ENCODE measurements around the gene HSPA12A. TPM values are rescaled to one million over a fixed set of nuclear protein-coding genes. Genes with fewer than 3 reads are reported as not detected.

Gene HSPA12A
- total and polyA plus RNA-seq, 7 donors: 1.4 to 17.4 (median 12.3) TPM

- WGBS, 2 donors: 86 to 88% methylated on average over 4 of the region's 4 CpGs
- no peak overlapping the region for H3K27ac ChIP-seq
- H3K36me3 ChIP-seq: peaks cover 0 to 4% (median 0%) of the 10 kb centered on the region in 4 donors
- no peaks in the 10 kb centered on the region for H3K9me3 ChIP-seq
- intact Hi-C loops (cut with DNase I): no loop called here
- no peak for DNase-seq
- peaks cover 0 to 10% (median 3%) of the 10 kb centered on the region in 4 donors for H3K4me1 ChIP-seq
- no peak for TF ChIP-seq CTCF (IDR thresholded peaks at IDR 0.05)
- TF ChIP-seq EP300 (IDR thresholded peaks at IDR 0.05): no peak
- TF ChIP-seq POLR2AphosphoS5 (IDR thresholded peaks at IDR 0.05): no peak
- no peak for TF ChIP-seq POLR2A (IDR thresholded peaks at IDR 0.05)
- H3K4me3 ChIP-seq: no peak overlapping the region
- H3K27me3 ChIP-seq: no peaks in the 10 kb centered on the region
These were observed 33.5 kb downstream of the HSPA12A start for GRCh38 chr10:116708877-116709276.

DNA sequence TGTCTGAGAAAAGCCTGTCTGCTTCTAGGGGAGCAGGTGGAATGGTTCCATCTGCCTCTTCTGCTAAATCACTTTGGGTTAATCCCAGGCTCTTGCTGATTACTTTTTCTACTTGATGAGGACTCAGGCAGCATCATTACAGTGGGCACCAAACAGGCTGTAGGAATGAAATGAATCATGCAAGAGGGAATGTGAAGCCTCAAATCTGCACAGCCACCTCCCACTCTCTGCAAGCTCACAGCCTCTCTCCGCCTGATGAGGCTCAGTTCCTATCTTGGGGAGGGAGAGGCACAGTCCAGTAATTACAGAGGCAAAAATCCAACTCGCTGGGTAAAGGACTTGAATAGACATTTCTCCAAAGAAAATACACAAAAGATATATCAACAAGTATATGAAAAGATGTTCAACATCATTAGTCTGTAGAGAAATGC is 34.0 kb downstream of the HSPA12A start:
- H3K4me3 ChIP-seq: no peak overlapping the region
- H3K27me3 ChIP-seq: no peaks in the 10 kb centered on the region
- H3K36me3 ChIP-seq: peaks cover 0 to 4% (median 1%) of the 10 kb centered on the region in 4 donors
- no peak overlapping the region for H3K27ac ChIP-seq
- DNase-seq: no peak
- H3K4me1 ChIP-seq: peaks cover 0 to 10% (median 3%) of the 10 kb centered on the region in 4 donors
- WGBS, 2 donors: 67 to 84% methylated on average over 2 of the region's 2 CpGs
- no peak for TF ChIP-seq CTCF (IDR thresholded peaks at IDR 0.05)
- TF ChIP-seq EP300 (IDR thresholded peaks at IDR 0.05): no peak
- TF ChIP-seq POLR2AphosphoS5 (IDR thresholded peaks at IDR 0.05): no peak
- TF ChIP-seq POLR2A (IDR thresholded peaks at IDR 0.05): no peak
- intact Hi-C loops (cut with DNase I): no loop called here
- no peaks in the 10 kb centered on the region for H3K9me3 ChIP-seq

- no peak for TF ChIP-seq POLR2A (IDR thresholded peaks at IDR 0.05)
- H3K4me1 ChIP-seq: peaks cover 0 to 7% (median 3%) of the 10 kb centered on the region in 4 donors
These were observed 34.4 kb downstream of the HSPA12A start for GRCh38 chr10:116707981-116708380.

DNA sequence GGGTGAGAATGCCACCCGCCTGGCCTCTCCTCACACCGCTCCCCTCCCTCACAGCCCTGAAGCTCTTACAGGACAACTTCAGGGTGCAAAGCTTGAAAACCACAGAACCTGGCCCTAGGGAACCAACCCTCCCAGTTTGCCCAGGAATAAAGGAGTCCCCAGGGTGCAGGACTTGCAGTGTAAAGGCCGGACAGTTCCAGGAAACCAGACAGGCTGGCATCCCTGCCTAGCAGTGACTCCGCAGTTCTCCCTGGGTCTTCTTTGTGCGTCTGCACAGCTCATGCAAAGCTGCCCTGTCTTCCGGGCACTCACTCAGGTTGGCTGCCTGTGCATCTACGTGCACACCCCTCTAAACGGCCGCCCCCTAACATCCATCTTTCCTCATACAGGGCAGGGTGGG is 36.1 kb downstream of the HSPA12A start:
- Histone ChIP-seq H3K4me1 (peaks cover 0 to 6% (median 3%) of the 10 kb centered on the region in 4 donors), H3K27me3 (no peaks in the 10 kb centered on the region), H3K36me3 (peaks cover 0 to 5% (median 2%) of the 10 kb centered on the region in 4 donors), H3K9me3 (no peaks in the 10 kb centered on the region), H3K27ac (no peak overlapping the region), H3K4me3 (no peak overlapping the region)
- no peak for DNase-seq
- WGBS, 2 donors: 83 to 87% methylated on average over 9 of the region's 9 CpGs
- intact Hi-C loops (cut with DNase I): no loop called here
- no peak for TF ChIP-seq EP300 (IDR thresholded peaks at IDR 0.05)
- TF ChIP-seq POLR2A (IDR thresholded peaks at IDR 0.05): no peak
- TF ChIP-seq POLR2AphosphoS5 (IDR thresholded peaks at IDR 0.05): no peak
- TF ChIP-seq CTCF (IDR thresholded peaks at IDR 0.05): no peak

More at GRCh38 chr10:116707981-116708380, 34.4 kb downstream of the HSPA12A start:
- no peak for DNase-seq
- intact Hi-C loops (cut with DNase I): no loop called here
- H3K27ac ChIP-seq: peak overlapping the region in 1 of 4 donors; percentile 5
- H3K4me3 ChIP-seq: no peak overlapping the region
- 82 to 87% methylated on average over 14 of the region's 14 CpGs for WGBS, 2 donors
- H3K27me3 ChIP-seq: no peaks in the 10 kb centered on the region
- H3K36me3 ChIP-seq: peaks cover 0 to 5% (median 2%) of the 10 kb centered on the region in 4 donors
- no peaks in the 10 kb centered on the region for H3K9me3 ChIP-seq

- no peak for TF ChIP-seq EP300 (IDR thresholded peaks at IDR 0.05)
- no peak for TF ChIP-seq POLR2AphosphoS5 (IDR thresholded peaks at IDR 0.05)
- TF ChIP-seq POLR2A (IDR thresholded peaks at IDR 0.05): no peak
- TF ChIP-seq CTCF (IDR thresholded peaks at IDR 0.05): no peak
- no peaks in the 10 kb centered on the region for H3K27me3 ChIP-seq
- peaks cover 0 to 6% (median 3%) of the 10 kb centered on the region in 4 donors for H3K4me1 ChIP-seq
- no peak overlapping the region for H3K4me3 ChIP-seq
- no peak for DNase-seq
- WGBS, 2 donors: 89 to 92% methylated on average over 7 of the region's 7 CpGs
- peaks cover 0 to 5% (median 2%) of the 10 kb centered on the region in 4 donors for H3K36me3 ChIP-seq
- H3K9me3 ChIP-seq: no peaks in the 10 kb centered on the region
- no peak overlapping the region for H3K27ac ChIP-seq
- intact Hi-C loops (cut with DNase I): no loop called here
These were observed 36.9 kb downstream of the HSPA12A start for GRCh38 chr10:116705498-116705897.

Measured in sigmoid colon (tissue), 7 donors.